Sigmoid colon (tissue), 7 donors: ENCODE data around the gene TRAF7. TPM values are rescaled to one million over a fixed set of nuclear protein-coding genes. Genes with fewer than 3 reads are reported as not detected.
A peak's percentile ranks its signal among the peaks of the same experiment; 100 is the strongest.

Experiments
- DNase-seq: peaks from one replicate; pipeline ENCODE4 v3.0.0-alpha.2; 2019
- H3K27ac ChIP-seq, 4 donors: fragments of 200-600 bp; sonication (generic); one replicate each; pipeline ENCODE4 v1.5.1; 2016 to 2019; ENCODE audit warnings: mild to moderate bottlenecking in 1 of 4
- H3K27me3 ChIP-seq, 3 donors: fragments of 200-600 bp; sonication (generic); one replicate each; pipeline ENCODE4 v1.5.1; 2019; ENCODE audit warnings: mild to moderate bottlenecking in 1 of 3
- H3K36me3 ChIP-seq, 4 donors: fragments of 200-600 bp; sonication (generic); one replicate each; pipeline ENCODE4 v1.5.1; 2016 to 2019
- H3K4me1 ChIP-seq, 4 donors: fragments of 200-600 bp; sonication (generic); one replicate each; pipeline ENCODE4 v1.5.1; 2017 to 2019
- H3K4me3 ChIP-seq, 4 donors: fragments of 200-600 bp; sonication (generic); one replicate each; pipeline ENCODE4 v1.5.1; 2017 to 2019; ENCODE audit warnings: mild to moderate bottlenecking in 2 of 4, moderate library complexity in 1 of 4
- H3K9me3 ChIP-seq, 4 donors: fragments of 200-600 bp in 3 of 4; sonication (generic) in 3 of 4; one replicate each; pipeline versions ENCODE4 v1.5.1 to v1.6.1; 2013 to 2019
- EP300 ChIP-seq, 4 donors: sonication (generic); formaldehyde crosslinking; IDR thresholded peaks; one replicate each; pipeline ENCODE4 v1.6.1; 2017; ENCODE audit warnings: antibody characterized with exemption in 4 of 4
- POLR2A ChIP-seq, 2 donors: fragments of 450-650 bp; IDR thresholded peaks; one replicate each; pipeline ENCODE4 v1.6.1; 2016; ENCODE audit warnings: antibody characterized with exemption in 2 of 2, mild to moderate bottlenecking in 2 of 2, moderate library complexity in 2 of 2
- POLR2AphosphoS5 ChIP-seq, 4 donors: sonication (generic); formaldehyde crosslinking; IDR thresholded peaks; one replicate each; pipeline ENCODE4 v1.6.1; 2017; ENCODE audit warnings: antibody characterized with exemption in 4 of 4
- WGBS, 2 donors: extraction: QIAGEN DNeasy Blood & Tissue Kit; methylation state at CpG; one replicate each; pipeline ENCODE4 v1.1.7; 2013; 5-methylcytosine and 5-hydroxymethylcytosine counted together
- intact Hi-C: fragments of 100-400 bp; cut with DNase I; formaldehyde crosslinking; loops from one replicate; pipeline ENCODE4 v1.15.1; 2023
- polyA plus RNA-seq, 3 donors: library from polyadenylated mRNA; stranded (reverse); fragments of 200-250 nt; gene quantifications; one replicate each; pipeline ENCODE4 v1.2.3, GENCODE V29; 2013
- total RNA-seq, 4 donors: library from RNA; depleted of rRNA; stranded (reverse); fragments of >200 nt; gene quantifications; one replicate each; pipeline ENCODE4 v1.1.0, GENCODE V29; 2016
- TF ChIP-seq, protein P1 (sequence below), 4 experiments: fragments of 450-650 bp in 3 of 4; fragments of 200-600 bp in 1 of 4; IDR thresholded peaks; one replicate each; pipeline ENCODE4 v1.5.1; 2016 to 2019; ENCODE audit warnings: antibody characterized with exemption in 4 of 4, mild to moderate bottlenecking in 3 of 4, moderate library complexity in 2 of 4
- donor health status: healthy with polysubstance abuse.
- donor health status: Bipolar disorder and iron deficiency.
- donor health status: healthy.

TRAF7 gene
- total and polyA plus RNA-seq, 7 donors = 30.3 to 65.1 (median 45.0) TPM

DNA sequence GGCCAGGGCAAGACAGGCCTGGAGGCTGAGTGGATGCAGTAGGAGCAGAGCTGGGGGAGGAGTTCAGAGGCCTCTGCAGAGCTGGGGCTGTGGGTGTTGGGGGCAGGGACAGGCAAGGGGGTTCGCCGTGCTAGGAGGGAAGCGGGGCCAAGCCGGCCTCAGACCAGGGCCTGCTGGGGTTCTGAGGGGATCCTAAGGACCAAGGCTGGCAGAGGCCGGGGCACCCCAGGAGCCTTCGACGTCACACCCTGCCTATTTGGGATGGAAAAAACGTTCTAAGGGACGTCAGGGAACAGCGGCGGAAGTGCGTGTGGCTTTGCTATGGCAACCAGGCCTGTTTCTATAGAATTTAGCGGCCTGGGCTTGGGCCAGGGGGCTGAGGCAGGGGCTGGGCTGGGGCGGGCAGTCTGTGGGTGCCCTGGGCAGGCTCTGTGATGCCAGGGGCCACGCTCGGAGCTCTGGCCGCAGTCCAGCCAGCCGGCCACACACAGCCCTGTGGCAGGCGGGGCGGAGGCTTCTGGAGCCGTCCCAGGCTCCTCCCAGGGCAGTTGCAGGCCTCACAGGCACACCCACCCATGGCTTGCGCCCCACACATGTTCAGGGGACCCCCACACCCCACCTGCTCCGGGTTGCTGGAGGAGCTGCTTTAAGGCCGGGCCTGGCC, 3.7 kb downstream of the TRAF7 start:
- TF ChIP-seq POLR2AphosphoS5 (IDR thresholded peaks at IDR 0.05) = peak; percentile 48 to 87 (median 72)
- TF ChIP-seq, protein P1, sequence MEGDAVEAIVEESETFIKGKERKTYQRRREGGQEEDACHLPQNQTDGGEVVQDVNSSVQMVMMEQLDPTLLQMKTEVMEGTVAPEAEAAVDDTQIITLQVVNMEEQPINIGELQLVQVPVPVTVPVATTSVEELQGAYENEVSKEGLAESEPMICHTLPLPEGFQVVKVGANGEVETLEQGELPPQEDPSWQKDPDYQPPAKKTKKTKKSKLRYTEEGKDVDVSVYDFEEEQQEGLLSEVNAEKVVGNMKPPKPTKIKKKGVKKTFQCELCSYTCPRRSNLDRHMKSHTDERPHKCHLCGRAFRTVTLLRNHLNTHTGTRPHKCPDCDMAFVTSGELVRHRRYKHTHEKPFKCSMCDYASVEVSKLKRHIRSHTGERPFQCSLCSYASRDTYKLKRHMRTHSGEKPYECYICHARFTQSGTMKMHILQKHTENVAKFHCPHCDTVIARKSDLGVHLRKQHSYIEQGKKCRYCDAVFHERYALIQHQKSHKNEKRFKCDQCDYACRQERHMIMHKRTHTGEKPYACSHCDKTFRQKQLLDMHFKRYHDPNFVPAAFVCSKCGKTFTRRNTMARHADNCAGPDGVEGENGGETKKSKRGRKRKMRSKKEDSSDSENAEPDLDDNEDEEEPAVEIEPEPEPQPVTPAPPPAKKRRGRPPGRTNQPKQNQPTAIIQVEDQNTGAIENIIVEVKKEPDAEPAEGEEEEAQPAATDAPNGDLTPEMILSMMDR (IDR thresholded peaks at IDR 0.05) = no peak
- TF ChIP-seq EP300 (IDR thresholded peaks at IDR 0.05) = peak in 3 of 4 donors; percentile 81 to 89 (median 81)
- TF ChIP-seq POLR2A (IDR thresholded peaks at IDR 0.05) = peak in 1 of 2 donors; percentile 37
- Histone ChIP-seq H3K9me3 (no peaks in the 10 kb centered on the region), H3K36me3 (peaks cover 0 to 5% (median 0%) of the 10 kb centered on the region in 4 donors), H3K27me3 (no peaks in the 10 kb centered on the region), H3K27ac (peak overlapping the region; percentile 90 to 96 (median 94)), H3K4me1 (peaks cover 0 to 69% (median 67%) of the 10 kb centered on the region in 4 donors), H3K4me3 (peak overlapping the region; percentile 27 to 46 (median 38))
- WGBS, 2 donors = 20 to 66% methylated on average over 24 of the region's 24 CpGs
- peak; percentile 94 for DNase-seq
- intact Hi-C loops = loop anchor here (2.0 kb wide), 1 partner anchor 91 kb away; the partner anchor contains the start of gene ECI1

DNA sequence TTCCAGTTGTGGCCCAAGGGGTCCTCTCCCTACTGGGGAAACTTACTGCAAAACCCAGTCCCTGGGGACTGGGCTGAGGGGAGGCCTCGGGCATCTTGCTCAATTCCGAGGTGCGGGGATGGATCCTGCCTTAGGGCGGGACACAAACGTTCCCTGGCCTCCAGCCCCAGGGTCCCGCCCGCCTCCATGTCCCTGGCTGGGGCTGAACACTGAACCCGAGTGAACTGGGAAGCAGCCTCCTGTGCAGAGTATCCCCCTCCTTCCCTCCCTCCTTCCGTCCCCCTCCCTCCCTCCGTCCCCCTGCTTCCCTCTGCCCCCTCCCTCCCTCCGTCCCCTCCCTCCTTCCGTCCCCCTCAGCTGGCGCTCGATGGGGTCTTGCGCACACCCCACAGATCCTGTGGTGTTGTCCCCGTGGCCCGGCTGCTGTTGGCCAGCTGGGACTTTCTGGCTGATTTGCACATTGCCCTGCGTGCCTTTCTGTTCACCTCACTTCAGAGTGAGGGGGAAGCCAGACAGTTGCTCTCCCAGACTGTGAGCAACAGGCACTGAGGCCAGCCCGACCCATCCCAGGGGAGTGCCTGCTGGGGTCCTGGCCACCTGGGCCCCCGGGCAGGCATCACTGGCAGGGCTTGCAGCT, 5.5 kb downstream of the TRAF7 start:
- peaks cover 0 to 66% (median 61%) of the 10 kb centered on the region in 4 donors for H3K4me1 ChIP-seq
- peaks cover 0 to 11% (median 5%) of the 10 kb centered on the region in 4 donors for H3K36me3 ChIP-seq
- TF ChIP-seq POLR2AphosphoS5 (IDR thresholded peaks at IDR 0.05) = no peak
- TF ChIP-seq EP300 (IDR thresholded peaks at IDR 0.05) = no peak
- TF ChIP-seq, protein P1 (IDR thresholded peaks at IDR 0.05) = no peak
- peak overlapping the region; percentile 90 to 96 (median 94) for H3K27ac ChIP-seq
- 62 to 66% methylated on average over 20 of the region's 20 CpGs for WGBS, 2 donors
- intact Hi-C loops = no loop called here
- DNase-seq = peak; percentile 94
- no peak overlapping the region for H3K4me3 ChIP-seq
- H3K27me3 ChIP-seq = no peaks in the 10 kb centered on the region
- H3K9me3 ChIP-seq = no peaks in the 10 kb centered on the region

DNA sequence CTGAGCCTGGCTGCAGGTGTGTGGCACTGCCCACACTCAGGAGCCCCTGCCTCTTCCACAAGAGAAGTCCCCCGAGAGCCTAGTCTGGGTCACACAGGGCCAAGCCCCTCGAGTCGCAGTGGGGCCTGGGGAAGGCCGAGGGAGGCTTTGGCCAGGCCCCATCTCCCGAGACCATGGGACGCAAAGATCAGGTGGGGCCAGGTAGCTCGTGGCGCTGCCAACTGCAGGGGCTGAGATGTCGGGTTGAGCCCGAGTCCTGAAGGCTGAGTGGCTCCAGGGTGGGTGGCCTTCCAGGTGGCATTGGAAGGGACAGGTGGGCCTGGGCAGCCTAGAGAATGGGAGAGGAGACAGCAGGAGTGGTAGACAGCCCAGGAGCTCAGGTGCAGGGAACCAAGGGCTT, 6.3 kb downstream of the TRAF7 start:
- Histone ChIP-seq H3K9me3 (no peaks in the 10 kb centered on the region), H3K4me1 (peaks cover 0 to 58% (median 53%) of the 10 kb centered on the region in 4 donors), H3K4me3 (no peak overlapping the region), H3K27me3 (no peaks in the 10 kb centered on the region), H3K36me3 (peaks cover 0 to 20% (median 13%) of the 10 kb centered on the region in 4 donors), H3K27ac (peak overlapping the region; percentile 90 to 96 (median 94))
- TF ChIP-seq POLR2A (IDR thresholded peaks at IDR 0.05) (no peak), EP300 (IDR thresholded peaks at IDR 0.05) (no peak), POLR2AphosphoS5 (IDR thresholded peaks at IDR 0.05) (no peak)
- TF ChIP-seq, protein P1 (IDR thresholded peaks at IDR 0.05) = no peak
- 94 to 95% methylated on average over 10 of the region's 10 CpGs for WGBS, 2 donors
- no peak for DNase-seq
- intact Hi-C loops = no loop called here

DNA sequence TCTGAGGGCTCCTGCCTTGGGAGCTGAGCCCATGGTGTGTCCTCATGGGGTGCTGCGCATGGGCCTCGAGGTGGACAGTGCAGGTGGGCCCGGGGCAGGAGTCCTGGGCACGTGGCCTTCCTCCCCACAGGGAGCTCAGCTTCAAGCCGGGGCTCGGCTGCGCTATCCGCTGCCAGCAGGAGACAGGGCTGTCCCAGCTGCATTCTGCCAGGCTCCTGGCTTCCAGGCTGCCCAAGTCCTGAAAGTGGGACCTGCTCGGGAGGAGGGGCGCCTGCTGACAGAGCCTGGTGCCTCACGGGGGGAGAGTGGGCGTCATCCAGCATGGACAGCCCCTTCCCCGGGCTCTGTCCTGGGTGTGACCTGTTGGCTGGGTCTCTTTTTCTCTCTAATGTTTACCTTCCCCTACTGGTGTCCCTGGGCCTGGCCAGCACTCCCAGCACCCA, 7.1 kb downstream of the TRAF7 start:
- Histone ChIP-seq H3K4me1 (peaks cover 0 to 50% (median 45%) of the 10 kb centered on the region in 4 donors), H3K27ac (peak overlapping the region in 2 of 4 donors; percentile 22 to 90), H3K36me3 (peaks cover 0 to 27% (median 20%) of the 10 kb centered on the region in 4 donors), H3K27me3 (no peaks in the 10 kb centered on the region), H3K9me3 (no peaks in the 10 kb centered on the region), H3K4me3 (no peak overlapping the region)
- 58 to 87% methylated on average over 13 of the region's 13 CpGs for WGBS, 2 donors
- intact Hi-C loops = no loop called here
- no peak for DNase-seq
- TF ChIP-seq POLR2A (IDR thresholded peaks at IDR 0.05) (no peak), POLR2AphosphoS5 (IDR thresholded peaks at IDR 0.05) (no peak), EP300 (IDR thresholded peaks at IDR 0.05) (no peak)
- TF ChIP-seq, protein P1 (IDR thresholded peaks at IDR 0.05) = no peak
